ENCODE data around the gene EML5.
A peak's percentile ranks its signal among the peaks of the same experiment; 100 is the strongest.

Gene EML5

GRCh38 chr14:88792473-88793258 is at the start of gene EML5:
Gene EML5 (minus strand): TSS chr14:88792953. CDS start chr14:88792503, 450 bp downstream.
- Histone ChIP-seq H3K27me3 (ENCODE audit: control insufficient read depth, insufficient read depth, low read length) (no peaks in the 10 kb centered on the region), H3K9me3 (ENCODE audit: control insufficient read depth, low read length) (no peaks in the 10 kb centered on the region), H3K4me2 (ENCODE audit: low read length) (peak within 1 kb of the TSS; percentile 57), H3K79me2 (no peaks in the 10 kb centered on the region), H3K27ac (peak within 1 kb of the TSS; percentile 66), H3K4me3 (ENCODE audit: low read depth, low read length) (peak within 1 kb of the TSS; percentile 62), H3K9ac (no peak within 1 kb of the TSS), H3K36me3 (ENCODE audit: control insufficient read depth, insufficient read depth, low read length) (no peaks in the 10 kb centered on the region), H2AFZ (peak within 1 kb of the TSS; percentile 93), H3K4me1 (peaks cover 5% of the 10 kb centered on the region)
- peak; percentile 18 for TF ChIP-seq CTCF (IDR thresholded peaks at IDR 0.05)

- Histone ChIP-seq H3K79me2 (no peaks in the 10 kb centered on the region), H2AFZ (no peak overlapping the region), H3K9ac (no peak overlapping the region), H3K4me2 (ENCODE audit: low read length) (no peak overlapping the region), H3K36me3 (ENCODE audit: control insufficient read depth, insufficient read depth, low read length) (no peaks in the 10 kb centered on the region), H3K4me3 (ENCODE audit: low read depth, low read length) (no peak overlapping the region), H3K9me3 (ENCODE audit: control insufficient read depth, low read length) (no peaks in the 10 kb centered on the region), H3K4me1 (no peaks in the 10 kb centered on the region), H3K27me3 (ENCODE audit: control insufficient read depth, insufficient read depth, low read length) (no peaks in the 10 kb centered on the region), H3K27ac (no peak overlapping the region)
- TF ChIP-seq CTCF (IDR thresholded peaks at IDR 0.05) = no peak
Observed at GRCh38 chr14:88842414-88842813, 49.7 kb upstream of the EML5 start.

DNA sequence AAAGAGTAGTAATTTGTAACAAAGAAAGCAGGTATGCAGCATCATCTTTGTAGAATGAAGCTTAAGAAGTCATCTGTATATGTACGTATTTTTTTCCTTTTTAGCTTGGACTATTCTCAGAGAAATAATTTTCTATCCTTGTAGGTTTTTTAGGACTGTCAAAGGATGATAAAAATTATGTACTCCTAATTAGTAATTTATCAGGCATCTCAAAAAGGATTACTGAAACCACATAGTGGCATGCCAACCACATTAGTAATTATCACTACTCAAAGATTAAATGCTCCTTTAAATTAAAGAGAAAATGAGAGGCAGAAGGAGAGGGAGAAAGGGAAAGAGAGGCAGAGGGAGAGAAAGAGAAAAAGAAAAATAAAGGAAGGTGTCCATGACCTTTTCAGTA is 49.0 kb upstream of the EML5 start:
- Histone ChIP-seq H3K79me2 (no peaks in the 10 kb centered on the region), H3K4me3 (ENCODE audit: low read depth, low read length) (no peak overlapping the region), H3K9me3 (ENCODE audit: control insufficient read depth, low read length) (no peaks in the 10 kb centered on the region), H3K9ac (no peak overlapping the region), H3K4me1 (no peaks in the 10 kb centered on the region), H3K36me3 (ENCODE audit: control insufficient read depth, insufficient read depth, low read length) (no peaks in the 10 kb centered on the region), H3K4me2 (ENCODE audit: low read length) (no peak overlapping the region), H3K27me3 (ENCODE audit: control insufficient read depth, insufficient read depth, low read length) (no peaks in the 10 kb centered on the region), H3K27ac (no peak overlapping the region), H2AFZ (no peak overlapping the region)
- TF ChIP-seq CTCF (IDR thresholded peaks at IDR 0.05) = no peak

DNA sequence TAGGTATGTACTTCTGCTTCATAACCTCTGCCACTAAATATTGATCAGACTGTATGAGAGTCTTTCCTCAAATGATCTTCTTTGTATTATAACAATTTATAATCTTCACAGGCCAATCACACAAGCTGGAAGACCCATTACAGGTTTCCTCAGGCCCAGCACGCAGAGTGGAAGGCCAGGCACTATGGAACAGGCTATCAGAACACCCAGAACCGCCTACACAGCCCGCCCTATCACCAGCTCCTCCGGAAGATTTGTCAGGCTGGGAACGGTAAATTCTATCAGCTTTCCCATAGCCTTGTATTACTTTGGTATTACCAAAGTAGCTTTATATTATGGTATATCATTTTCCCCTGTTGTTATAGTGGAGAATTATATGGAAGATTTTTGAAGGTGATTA is 48.2 kb upstream of the EML5 start:
- no peaks in the 10 kb centered on the region for H3K36me3 ChIP-seq (ENCODE audit: control insufficient read depth, insufficient read depth, low read length)
- H3K4me3 ChIP-seq (ENCODE audit: low read depth, low read length) = no peak overlapping the region
- H2AFZ ChIP-seq = no peak overlapping the region
- no peaks in the 10 kb centered on the region for H3K27me3 ChIP-seq (ENCODE audit: control insufficient read depth, insufficient read depth, low read length)
- no peak overlapping the region for H3K27ac ChIP-seq
- no peak overlapping the region for H3K4me2 ChIP-seq (ENCODE audit: low read length)
- TF ChIP-seq CTCF (IDR thresholded peaks at IDR 0.05) = no peak
- H3K9ac ChIP-seq = no peak overlapping the region
- H3K9me3 ChIP-seq (ENCODE audit: control insufficient read depth, low read length) = no peaks in the 10 kb centered on the region
- H3K79me2 ChIP-seq = no peaks in the 10 kb centered on the region
- H3K4me1 ChIP-seq = no peaks in the 10 kb centered on the region

- Histone ChIP-seq H3K9ac (no peak overlapping the region), H3K36me3 (ENCODE audit: control insufficient read depth, insufficient read depth, low read length) (no peaks in the 10 kb centered on the region), H3K4me3 (ENCODE audit: low read depth, low read length) (no peak overlapping the region), H2AFZ (no peak overlapping the region), H3K4me2 (ENCODE audit: low read length) (no peak overlapping the region), H3K27me3 (ENCODE audit: control insufficient read depth, insufficient read depth, low read length) (no peaks in the 10 kb centered on the region), H3K4me1 (peaks cover 12% of the 10 kb centered on the region), H3K79me2 (no peaks in the 10 kb centered on the region), H3K27ac (no peak overlapping the region), H3K9me3 (ENCODE audit: control insufficient read depth, low read length) (no peaks in the 10 kb centered on the region)
- no peak for TF ChIP-seq CTCF (IDR thresholded peaks at IDR 0.05)
Observed at GRCh38 chr14:88838015-88838414, 45.3 kb upstream of the EML5 start.
